Breast epithelium (tissue), 3 donors: ENCODE results near the gene ZNF888.
A peak's percentile ranks its signal among the peaks of the same experiment; 100 is the strongest.

ENCODE experiments used
- CTCF ChIP-seq, 3 donors: fragments of 450-650 bp; IDR thresholded peaks; one replicate each; pipeline ENCODE4 v1.5.1; 2016 to 2017; ENCODE audit warnings: antibody characterized with exemption in 3 of 3, mild to moderate bottlenecking in 3 of 3, moderate library complexity in 3 of 3
- POLR2A ChIP-seq: fragments of 450-650 bp; IDR thresholded peaks from one replicate; pipeline ENCODE4 v1.6.1; 2016; ENCODE audit warnings: antibody characterized with exemption, mild to moderate bottlenecking, moderate library complexity
- POLR2AphosphoS5 ChIP-seq, 3 donors: sonication (generic); formaldehyde crosslinking; IDR thresholded peaks; one replicate each; pipeline ENCODE4 v1.6.1; 2017; ENCODE audit warnings: antibody characterized with exemption in 3 of 3

GRCh38 chr19:52962394-52963246 is 39.4 kb upstream of the ZNF888 start, which contains the start of gene ZNF816:
- peak; percentile 36 to 73 (median 53) for TF ChIP-seq POLR2AphosphoS5 (IDR thresholded peaks at IDR 0.05)
- peak in 1 of 3 donors; percentile 8 for TF ChIP-seq CTCF (IDR thresholded peaks at IDR 0.05)
- TF ChIP-seq POLR2A, result no peak
